Fibroblast of the aortic adventitia (primary cell): Measurements from ENCODE around the gene SNCAIP. TPM values are rescaled to one million over a fixed set of nuclear protein-coding genes. Genes with fewer than 3 reads are reported as not detected.

ENCODE experiments used
- DNase-seq: peaks from one replicate; pipeline ENCODE4 v3.0.0-alpha.2; 2010; ENCODE audit warnings: low read depth
- H3K4me3 ChIP-seq: 2 replicates; pipeline ENCODE4 v1.5.1; 2011; ENCODE audit warnings: low read depth, mild to moderate bottlenecking, control low read depth, low read length, moderate library complexity
- total RNA-seq: library from RNA; depleted of rRNA; stranded (reverse); fragments of >200 nt; gene quantifications from 2 replicates; pipeline ENCODE4 v1.2.3, GENCODE V29; 2012; ENCODE audit warnings: low replicate concordance
- TF ChIP-seq, protein P1 (sequence below): IDR thresholded peaks from 2 replicates; pipeline ENCODE4 v1.5.1; 2011; ENCODE audit warnings: mild to moderate bottlenecking, low read length, control low read depth, inconsistent platforms; ENCODE audit not compliant: insufficient read depth

Gene SNCAIP
- total RNA-seq, 1 donor: 0.18 TPM

DNA sequence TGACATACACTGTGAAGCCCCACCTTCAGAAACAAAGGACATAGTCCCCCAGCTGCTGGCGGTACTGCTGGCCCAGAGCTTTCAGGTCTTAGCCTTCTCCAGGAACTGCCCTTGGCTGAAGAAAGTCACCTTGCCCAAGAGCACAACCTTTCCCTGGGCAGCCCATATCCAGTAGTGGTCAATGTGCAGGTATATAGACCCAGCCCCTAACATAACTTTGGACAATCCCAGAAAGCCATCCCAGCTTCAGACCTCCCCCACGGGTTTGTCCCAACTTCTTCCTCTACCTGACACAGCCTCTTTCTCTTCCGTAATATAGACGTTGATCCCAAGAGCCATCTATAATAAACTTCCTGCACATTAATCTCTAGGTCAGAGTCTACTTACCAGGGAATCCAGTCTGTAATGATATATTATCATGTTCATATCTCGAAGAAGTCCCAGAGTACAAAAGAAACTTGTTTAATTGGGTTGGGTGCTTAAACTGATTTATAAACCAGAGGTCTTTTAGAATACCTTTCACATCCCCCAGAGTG lies 157.4 kb downstream of the SNCAIP start:
- TF ChIP-seq, protein P1, sequence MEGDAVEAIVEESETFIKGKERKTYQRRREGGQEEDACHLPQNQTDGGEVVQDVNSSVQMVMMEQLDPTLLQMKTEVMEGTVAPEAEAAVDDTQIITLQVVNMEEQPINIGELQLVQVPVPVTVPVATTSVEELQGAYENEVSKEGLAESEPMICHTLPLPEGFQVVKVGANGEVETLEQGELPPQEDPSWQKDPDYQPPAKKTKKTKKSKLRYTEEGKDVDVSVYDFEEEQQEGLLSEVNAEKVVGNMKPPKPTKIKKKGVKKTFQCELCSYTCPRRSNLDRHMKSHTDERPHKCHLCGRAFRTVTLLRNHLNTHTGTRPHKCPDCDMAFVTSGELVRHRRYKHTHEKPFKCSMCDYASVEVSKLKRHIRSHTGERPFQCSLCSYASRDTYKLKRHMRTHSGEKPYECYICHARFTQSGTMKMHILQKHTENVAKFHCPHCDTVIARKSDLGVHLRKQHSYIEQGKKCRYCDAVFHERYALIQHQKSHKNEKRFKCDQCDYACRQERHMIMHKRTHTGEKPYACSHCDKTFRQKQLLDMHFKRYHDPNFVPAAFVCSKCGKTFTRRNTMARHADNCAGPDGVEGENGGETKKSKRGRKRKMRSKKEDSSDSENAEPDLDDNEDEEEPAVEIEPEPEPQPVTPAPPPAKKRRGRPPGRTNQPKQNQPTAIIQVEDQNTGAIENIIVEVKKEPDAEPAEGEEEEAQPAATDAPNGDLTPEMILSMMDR: no peak
- DNase-seq: no peak
- no peak overlapping the region for H3K4me3 ChIP-seq

GRCh38 chr5:122470365-122470764 lies 158.3 kb downstream of the SNCAIP start:
- no peak overlapping the region for H3K4me3 ChIP-seq
- no peak for DNase-seq
- TF ChIP-seq, protein P1: no peak

GRCh38 chr5:122471031-122471751 lies 159.2 kb downstream of the SNCAIP start:
- TF ChIP-seq, protein P1: no peak
- no peak for DNase-seq

DNA sequence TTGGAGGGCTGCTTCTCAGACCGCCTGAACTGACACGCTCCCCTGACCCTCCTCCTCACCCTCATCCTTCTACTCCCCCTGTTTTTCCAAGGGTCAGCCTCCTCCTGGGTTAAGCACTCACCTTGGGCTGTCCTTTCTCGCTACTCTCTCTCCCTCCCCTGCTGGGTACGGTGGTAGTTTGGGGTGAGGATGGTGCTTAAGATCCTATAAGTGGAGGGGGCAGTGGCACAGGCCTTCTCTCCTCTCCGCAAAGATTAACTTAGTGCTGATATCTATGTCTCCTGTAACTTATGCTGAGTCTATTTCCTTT lies 159.7 kb downstream of the SNCAIP start:
- no peak overlapping the region for H3K4me3 ChIP-seq
- DNase-seq: no peak
- TF ChIP-seq, protein P1: no peak

More at GRCh38 chr5:122471031-122471751, 159.2 kb downstream of the SNCAIP start:
- H3K4me3 ChIP-seq: no peak overlapping the region

GRCh38 chr5:122473138-122473843 lies 161.3 kb downstream of the SNCAIP start:
- TF ChIP-seq, protein P1: no peak
- no peak for DNase-seq
- H3K4me3 ChIP-seq: no peak overlapping the region

- no peak overlapping the region for H3K4me3 ChIP-seq
- no peak for DNase-seq
- TF ChIP-seq, protein P1: no peak
Measured at GRCh38 chr5:122473941-122474340, 161.9 kb downstream of the SNCAIP start.
